ENCODE measurements around the gene GPR63.

Gene GPR63

DNA sequence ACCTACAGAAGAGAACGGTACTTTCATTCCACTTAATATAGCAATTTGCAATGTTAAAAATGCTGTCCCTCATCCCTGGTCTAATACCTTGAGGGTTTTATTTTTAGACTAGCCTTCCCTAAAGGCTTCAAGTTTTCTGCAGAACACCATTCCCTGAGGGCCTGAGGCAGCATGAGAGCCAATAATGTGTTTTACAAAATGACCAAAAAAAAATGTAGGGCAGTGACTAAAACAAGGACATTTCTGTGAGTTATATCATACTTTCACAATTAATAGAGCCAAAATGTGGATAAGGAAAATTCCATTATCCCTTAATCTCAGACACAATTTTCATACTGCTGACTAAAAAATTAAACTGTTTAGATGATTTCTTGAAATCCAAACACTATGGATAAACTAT, 22.7 kb downstream of the GPR63 start:
- CTCF ChIA-PET = no interaction called here

GRCh38 chr6:96812077-96812703, 25.1 kb downstream of the GPR63 start:
- no peak overlapping the region for H3K4me3 ChIP-seq (ENCODE audit: low read depth, low read length)
- no peak for DNase-seq (ENCODE audit: low read depth, low spot score)
- ChIA-PET CTCF (no interaction called here), POLR2A (no interaction called here)
- TF ChIP-seq, protein P1, sequence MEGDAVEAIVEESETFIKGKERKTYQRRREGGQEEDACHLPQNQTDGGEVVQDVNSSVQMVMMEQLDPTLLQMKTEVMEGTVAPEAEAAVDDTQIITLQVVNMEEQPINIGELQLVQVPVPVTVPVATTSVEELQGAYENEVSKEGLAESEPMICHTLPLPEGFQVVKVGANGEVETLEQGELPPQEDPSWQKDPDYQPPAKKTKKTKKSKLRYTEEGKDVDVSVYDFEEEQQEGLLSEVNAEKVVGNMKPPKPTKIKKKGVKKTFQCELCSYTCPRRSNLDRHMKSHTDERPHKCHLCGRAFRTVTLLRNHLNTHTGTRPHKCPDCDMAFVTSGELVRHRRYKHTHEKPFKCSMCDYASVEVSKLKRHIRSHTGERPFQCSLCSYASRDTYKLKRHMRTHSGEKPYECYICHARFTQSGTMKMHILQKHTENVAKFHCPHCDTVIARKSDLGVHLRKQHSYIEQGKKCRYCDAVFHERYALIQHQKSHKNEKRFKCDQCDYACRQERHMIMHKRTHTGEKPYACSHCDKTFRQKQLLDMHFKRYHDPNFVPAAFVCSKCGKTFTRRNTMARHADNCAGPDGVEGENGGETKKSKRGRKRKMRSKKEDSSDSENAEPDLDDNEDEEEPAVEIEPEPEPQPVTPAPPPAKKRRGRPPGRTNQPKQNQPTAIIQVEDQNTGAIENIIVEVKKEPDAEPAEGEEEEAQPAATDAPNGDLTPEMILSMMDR (IDR thresholded peaks at IDR 0.05; ENCODE audit: insufficient read depth, low read length, missing control alignments) = no peak

More for the DNA sequence above, 22.7 kb downstream of the GPR63 start:
- POLR2A ChIA-PET = no interaction called here
- H3K4me3 ChIP-seq (ENCODE audit: low read depth, low read length) = no peak overlapping the region
- TF ChIP-seq, protein P1 (IDR thresholded peaks at IDR 0.05; ENCODE audit: insufficient read depth, low read length, missing control alignments) = no peak
- DNase-seq (ENCODE audit: low read depth, low spot score) = no peak

- CTCF ChIA-PET = no interaction called here
- no peak overlapping the region for H3K4me3 ChIP-seq (ENCODE audit: low read depth, low read length)
- POLR2A ChIA-PET = no interaction called here
These were observed 25.6 kb downstream of the GPR63 start for GRCh38 chr6:96811670-96812069.

DNA sequence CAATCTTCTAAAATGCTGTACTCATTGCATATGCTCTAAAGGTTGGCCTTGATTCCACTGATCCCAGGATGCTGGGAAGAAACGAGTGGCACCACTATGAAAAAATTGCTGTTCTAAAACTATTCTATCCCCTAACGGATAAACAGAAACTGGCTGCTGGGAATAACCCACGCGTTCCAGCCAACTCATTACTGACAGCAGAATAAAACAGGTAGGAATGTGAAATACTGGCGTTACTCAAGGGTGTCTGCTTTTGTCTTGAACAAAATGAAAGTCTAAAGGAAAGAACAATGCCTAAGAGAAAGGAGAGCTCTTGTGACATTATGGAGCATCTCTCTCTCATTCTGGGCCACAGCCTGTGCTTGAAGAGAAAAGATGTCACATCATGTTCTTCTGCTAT, 26.1 kb downstream of the GPR63 start:
- ChIA-PET POLR2A (no interaction called here), CTCF (no interaction called here)
- TF ChIP-seq, protein P1 (IDR thresholded peaks at IDR 0.05; ENCODE audit: insufficient read depth, low read length, missing control alignments) = no peak
- no peak overlapping the region for H3K4me3 ChIP-seq (ENCODE audit: low read depth, low read length)
- DNase-seq (ENCODE audit: low read depth, low spot score) = no peak

More at GRCh38 chr6:96811670-96812069, 25.6 kb downstream of the GPR63 start:
- no peak for DNase-seq (ENCODE audit: low read depth, low spot score)
- TF ChIP-seq, protein P1 (IDR thresholded peaks at IDR 0.05; ENCODE audit: insufficient read depth, low read length, missing control alignments) = no peak

DNA sequence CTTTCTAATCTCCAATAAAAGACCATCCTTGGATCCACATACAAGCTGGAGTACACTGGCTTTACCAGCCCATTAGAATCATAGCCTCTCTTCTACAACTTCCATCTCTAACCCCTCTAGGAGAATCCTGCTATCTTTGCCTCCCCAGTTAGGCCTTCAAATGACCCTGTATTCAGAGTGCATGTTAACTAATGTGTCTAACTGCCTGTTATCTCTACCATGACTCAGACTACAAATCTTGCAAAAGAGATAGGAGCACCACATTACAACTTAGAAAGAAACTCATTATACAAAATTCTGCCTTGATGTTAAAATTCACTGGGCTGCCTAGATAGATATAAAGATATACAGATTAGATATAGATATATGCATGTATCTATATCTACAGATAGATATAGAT, 28.2 kb downstream of the GPR63 start:
- POLR2A ChIA-PET = no interaction called here
- CTCF ChIA-PET = no interaction called here
- DNase-seq (ENCODE audit: low read depth, low spot score) = no peak
- TF ChIP-seq, protein P1 (IDR thresholded peaks at IDR 0.05; ENCODE audit: insufficient read depth, low read length, missing control alignments) = no peak
- no peak overlapping the region for H3K4me3 ChIP-seq (ENCODE audit: low read depth, low read length)

DNA sequence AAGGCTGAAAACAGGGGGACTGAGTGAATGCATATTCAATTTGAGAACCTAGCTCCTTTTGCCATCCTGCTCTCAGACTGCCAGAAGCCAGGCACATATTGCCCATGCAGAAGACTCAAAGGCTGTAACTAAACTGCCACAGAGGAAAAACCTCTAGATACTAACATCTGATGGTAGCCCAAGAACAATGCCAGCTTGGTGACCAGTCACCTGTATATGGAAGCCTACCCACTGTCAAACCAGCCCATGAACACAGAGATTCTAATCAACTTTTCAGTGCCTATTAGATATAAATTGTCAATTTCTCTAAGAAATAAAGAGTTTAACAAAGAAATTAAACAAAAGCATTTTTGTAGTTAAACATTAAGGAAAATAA, 34.2 kb downstream of the GPR63 start:
- ChIA-PET CTCF (no interaction called here), POLR2A (no interaction called here)
- TF ChIP-seq, protein P1 (IDR thresholded peaks at IDR 0.05; ENCODE audit: insufficient read depth, low read length, missing control alignments) = no peak
- DNase-seq (ENCODE audit: low read depth, low spot score) = no peak
- H3K4me3 ChIP-seq (ENCODE audit: low read depth, low read length) = no peak overlapping the region
